A204.1 (cell line): ENCODE measurements around the gene TBKBP1.

ENCODE experiments used
- FAIRE-seq: peaks from 2 replicates; lab custom pipeline; 2012; peaks lifted over from hg19 to GRCh38; lab: Jason Lieb, UNC

TBKBP1 gene

GRCh38 chr17:47698749-47699535 is 5.0 kb downstream of the TBKBP1 start:
- FAIRE-seq, result no peak

- FAIRE-seq, result no peak
Observed at GRCh38 chr17:47699536-47699840, 5.5 kb downstream of the TBKBP1 start.

- no peak for FAIRE-seq
Observed at GRCh38 chr17:47700471-47701449, 6.8 kb downstream of the TBKBP1 start.

- FAIRE-seq, result no peak
Observed at GRCh38 chr17:47701608-47702007, 7.6 kb downstream of the TBKBP1 start.

GRCh38 chr17:47702391-47702995 is 8.5 kb downstream of the TBKBP1 start:
- FAIRE-seq, result no peak

- FAIRE-seq, result no peak
Observed at GRCh38 chr17:47703191-47703591, 9.2 kb downstream of the TBKBP1 start.

- no peak for FAIRE-seq
Observed at GRCh38 chr17:47703671-47704070, 9.7 kb downstream of the TBKBP1 start.

- FAIRE-seq, result no peak
Observed at GRCh38 chr17:47704116-47704515, 10.2 kb downstream of the TBKBP1 start.

- FAIRE-seq, result no peak
Observed at GRCh38 chr17:47704736-47705135, 10.8 kb downstream of the TBKBP1 start.

GRCh38 chr17:47705536-47706530 is 11.9 kb downstream of the TBKBP1 start:
- no peak for FAIRE-seq

- no peak for FAIRE-seq
Observed at GRCh38 chr17:47707056-47707804, 13.3 kb downstream of the TBKBP1 start.

- no peak for FAIRE-seq
Observed at GRCh38 chr17:47707884-47708283, 13.9 kb downstream of the TBKBP1 start.

- FAIRE-seq, result no peak
Observed at GRCh38 chr17:47708312-47708863, 14.4 kb downstream of the TBKBP1 start.

GRCh38 chr17:47708864-47709541 is 15.0 kb downstream of the TBKBP1 start:
- no peak for FAIRE-seq

GRCh38 chr17:47709594-47709993 is 15.6 kb downstream of the TBKBP1 start:
- FAIRE-seq, result no peak

GRCh38 chr17:47711366-47712099 is 17.6 kb downstream of the TBKBP1 start:
- FAIRE-seq, result no peak

- FAIRE-seq, result no peak
Observed at GRCh38 chr17:47712330-47713023, 18.5 kb downstream of the TBKBP1 start.

GRCh38 chr17:47713980-47714700 is 20.2 kb downstream of the TBKBP1 start:
- FAIRE-seq, result no peak
